Fibroblast of mammary gland (primary cell): ENCODE measurements around the gene ZNF83.

Experiments
- DNase-seq: peaks from one replicate; pipeline ENCODE4 v3.0.0-alpha.2; 2010; ENCODE audit warnings: low read depth
- H3K4me3 ChIP-seq: 2 replicates; pipeline ENCODE4 v1.5.1; 2011; ENCODE audit warnings: low read depth, mild to moderate bottlenecking, low read length, moderate library complexity; ENCODE audit not compliant: control insufficient read depth
- CTCF ChIP-seq: conservative IDR thresholded peaks from 2 replicates; pipeline ENCODE4 v1.5.1; 2011; ENCODE audit warnings: low read depth, low read length, inconsistent platforms; ENCODE audit not compliant: control insufficient read depth, insufficient read depth

The ZNF83 gene

GRCh38 chr19:52621376-52621775, 16.8 kb downstream of the ZNF83 start:
- no peak for TF ChIP-seq CTCF
- no peak overlapping the region for H3K4me3 ChIP-seq
- DNase-seq, result no peak

- TF ChIP-seq CTCF, result no peak
- DNase-seq, result no peak
- H3K4me3 ChIP-seq, result no peak overlapping the region
These were observed 24.8 kb downstream of the ZNF83 start for GRCh38 chr19:52613299-52613906.

- no peak overlapping the region for H3K4me3 ChIP-seq
- no peak for TF ChIP-seq CTCF
- DNase-seq, result peak; percentile 82
These were observed 34.5 kb downstream of the ZNF83 start for GRCh38 chr19:52603558-52604207.

- H3K4me3 ChIP-seq, result no peak overlapping the region
- DNase-seq, result peak; percentile 17
- TF ChIP-seq CTCF, result no peak
These were observed 35.2 kb downstream of the ZNF83 start for GRCh38 chr19:52602941-52603340.

- H3K4me3 ChIP-seq, result peak overlapping the region; percentile 64
- peak; percentile 9 for TF ChIP-seq CTCF
- peak; percentile 11 for DNase-seq
These were observed 36.2 kb downstream of the ZNF83 start for GRCh38 chr19:52601974-52602366.

GRCh38 chr19:52601025-52601973, 36.9 kb downstream of the ZNF83 start:
- DNase-seq, result peak; percentile 86
- peak; percentile 10 for TF ChIP-seq CTCF
- H3K4me3 ChIP-seq, result peak overlapping the region; percentile 64
